OCI-LY3 (cell line): ENCODE measurements around the gene LRCH1.

ENCODE experiments used
- EZH2phosphoT487 ChIP-seq: fragments of 200-600 bp; shearing (Covaris generic); IDR thresholded peaks from 2 replicates; pipeline ENCODE4 v1.6.1; 2018; ENCODE audit warnings: antibody characterized with exemption, mixed run types, low read depth
- TF ChIP-seq, protein P1 (sequence below): fragments of 200-600, 300-600 bp; sonication (generic); IDR thresholded peaks from 2 replicates; pipeline ENCODE4 v1.5.1; 2014; ENCODE audit warnings: antibody characterized with exemption, low read length, low read depth

DNA sequence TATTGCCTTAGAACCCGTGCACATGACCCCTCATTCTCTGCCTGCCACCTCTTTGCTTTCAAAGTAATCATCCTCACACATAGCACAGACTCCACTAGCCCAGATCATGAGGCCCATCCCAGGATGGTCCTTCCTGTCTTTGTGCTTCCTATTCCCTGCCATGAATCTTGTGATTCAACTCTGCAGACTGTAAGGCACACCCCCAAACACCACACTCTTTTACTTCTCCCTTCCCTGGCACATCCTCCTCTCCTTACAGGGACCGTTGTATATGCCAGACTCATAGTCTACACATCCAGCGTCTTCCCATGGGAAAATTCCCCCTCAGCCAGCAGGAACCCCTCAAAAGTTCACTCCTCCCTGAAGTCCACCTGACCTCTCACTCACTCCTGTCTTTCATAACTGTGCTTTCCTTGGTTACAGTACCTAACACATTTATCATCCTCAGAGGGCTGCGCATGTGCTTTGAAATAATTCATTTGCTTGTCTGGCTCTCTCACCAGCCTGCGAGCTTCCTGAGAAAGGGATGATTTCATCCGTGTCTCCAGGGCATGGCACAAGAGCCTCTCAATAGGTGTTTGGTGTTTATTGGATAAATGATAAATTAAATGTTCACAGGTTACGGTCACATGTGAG, 26.8 kb upstream of the LRCH1 start:
- TF ChIP-seq, protein P1, sequence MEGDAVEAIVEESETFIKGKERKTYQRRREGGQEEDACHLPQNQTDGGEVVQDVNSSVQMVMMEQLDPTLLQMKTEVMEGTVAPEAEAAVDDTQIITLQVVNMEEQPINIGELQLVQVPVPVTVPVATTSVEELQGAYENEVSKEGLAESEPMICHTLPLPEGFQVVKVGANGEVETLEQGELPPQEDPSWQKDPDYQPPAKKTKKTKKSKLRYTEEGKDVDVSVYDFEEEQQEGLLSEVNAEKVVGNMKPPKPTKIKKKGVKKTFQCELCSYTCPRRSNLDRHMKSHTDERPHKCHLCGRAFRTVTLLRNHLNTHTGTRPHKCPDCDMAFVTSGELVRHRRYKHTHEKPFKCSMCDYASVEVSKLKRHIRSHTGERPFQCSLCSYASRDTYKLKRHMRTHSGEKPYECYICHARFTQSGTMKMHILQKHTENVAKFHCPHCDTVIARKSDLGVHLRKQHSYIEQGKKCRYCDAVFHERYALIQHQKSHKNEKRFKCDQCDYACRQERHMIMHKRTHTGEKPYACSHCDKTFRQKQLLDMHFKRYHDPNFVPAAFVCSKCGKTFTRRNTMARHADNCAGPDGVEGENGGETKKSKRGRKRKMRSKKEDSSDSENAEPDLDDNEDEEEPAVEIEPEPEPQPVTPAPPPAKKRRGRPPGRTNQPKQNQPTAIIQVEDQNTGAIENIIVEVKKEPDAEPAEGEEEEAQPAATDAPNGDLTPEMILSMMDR = no peak
- no peak for TF ChIP-seq EZH2phosphoT487
